ENCODE data around the gene EML4. TPM values are rescaled to one million over a fixed set of nuclear protein-coding genes. Genes with fewer than 3 reads are reported as not detected.

EML4 gene
- total RNA-seq, 1 donor from 2014 or later = 167 TPM

- DNase-seq (ENCODE audit: low spot score) = no peak
- TF ChIP-seq EZH2phosphoT487 (IDR thresholded peaks at IDR 0.05) (no peak), EZH2 (IDR thresholded peaks at IDR 0.05) (no peak)
- TF ChIP-seq, protein P1, sequence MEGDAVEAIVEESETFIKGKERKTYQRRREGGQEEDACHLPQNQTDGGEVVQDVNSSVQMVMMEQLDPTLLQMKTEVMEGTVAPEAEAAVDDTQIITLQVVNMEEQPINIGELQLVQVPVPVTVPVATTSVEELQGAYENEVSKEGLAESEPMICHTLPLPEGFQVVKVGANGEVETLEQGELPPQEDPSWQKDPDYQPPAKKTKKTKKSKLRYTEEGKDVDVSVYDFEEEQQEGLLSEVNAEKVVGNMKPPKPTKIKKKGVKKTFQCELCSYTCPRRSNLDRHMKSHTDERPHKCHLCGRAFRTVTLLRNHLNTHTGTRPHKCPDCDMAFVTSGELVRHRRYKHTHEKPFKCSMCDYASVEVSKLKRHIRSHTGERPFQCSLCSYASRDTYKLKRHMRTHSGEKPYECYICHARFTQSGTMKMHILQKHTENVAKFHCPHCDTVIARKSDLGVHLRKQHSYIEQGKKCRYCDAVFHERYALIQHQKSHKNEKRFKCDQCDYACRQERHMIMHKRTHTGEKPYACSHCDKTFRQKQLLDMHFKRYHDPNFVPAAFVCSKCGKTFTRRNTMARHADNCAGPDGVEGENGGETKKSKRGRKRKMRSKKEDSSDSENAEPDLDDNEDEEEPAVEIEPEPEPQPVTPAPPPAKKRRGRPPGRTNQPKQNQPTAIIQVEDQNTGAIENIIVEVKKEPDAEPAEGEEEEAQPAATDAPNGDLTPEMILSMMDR (IDR thresholded peaks at IDR 0.05) = no peak
- H3K27me3 Mint-ChIP-seq (ENCODE audit: insufficient read depth, low read depth) = no peaks in the 10 kb centered on the region
- H3K27ac Mint-ChIP-seq = no peak overlapping the region
- Histone ChIP-seq H3K4me1 (peaks cover 33% of the 10 kb centered on the region), H3K27me3 (no peaks in the 10 kb centered on the region), H2AFZ (replicated peaks) (no peak overlapping the region), H3K36me3 (peaks cover 6% of the 10 kb centered on the region), H3K27ac (no peak overlapping the region), H3K9me3 (ENCODE audit: low read depth) (no peaks in the 10 kb centered on the region), H3K4me3 (no peak overlapping the region), H3K79me2 (ENCODE audit: low read depth) (peaks cover 28% of the 10 kb centered on the region), H3F3A (ENCODE audit: low read depth) (peaks cover 9% of the 10 kb centered on the region), H4K20me1 (ENCODE audit: low read depth) (peaks cover 42% of the 10 kb centered on the region), H3K4me2 (no peak overlapping the region), H3K9ac (no peak overlapping the region)
- peaks cover 5% of the 10 kb centered on the region for H3K36me3 Mint-ChIP-seq
- peaks cover 11% of the 10 kb centered on the region for H3K4me1 Mint-ChIP-seq
- no peaks in the 10 kb centered on the region for H3K9me3 Mint-ChIP-seq
- H3K4me3 Mint-ChIP-seq = no peak overlapping the region
Measured at GRCh38 chr2:42248846-42249245, 79.7 kb downstream of the EML4 start.

GRCh38 chr2:42249284-42249683, 80.1 kb downstream of the EML4 start:
- peaks cover 9% of the 10 kb centered on the region for H3F3A ChIP-seq (ENCODE audit: low read depth)
- no peaks in the 10 kb centered on the region for H3K27me3 ChIP-seq
- no peak overlapping the region for H2AFZ ChIP-seq (replicated peaks)
- H3K9me3 ChIP-seq (ENCODE audit: low read depth) = no peaks in the 10 kb centered on the region
- Mint-ChIP-seq H3K4me3 (no peak overlapping the region), H3K4me1 (peaks cover 11% of the 10 kb centered on the region), H3K27me3 (ENCODE audit: insufficient read depth, low read depth) (no peaks in the 10 kb centered on the region), H3K36me3 (peaks cover 7% of the 10 kb centered on the region), H3K9me3 (no peaks in the 10 kb centered on the region), H3K27ac (no peak overlapping the region)
- peaks cover 33% of the 10 kb centered on the region for H3K4me1 ChIP-seq
- TF ChIP-seq EZH2phosphoT487 (IDR thresholded peaks at IDR 0.05) (no peak), EZH2 (IDR thresholded peaks at IDR 0.05) (no peak)
- TF ChIP-seq, protein P1 (IDR thresholded peaks at IDR 0.05) = no peak
- no peak for DNase-seq (ENCODE audit: low spot score)
- H3K36me3 ChIP-seq = peaks cover 6% of the 10 kb centered on the region
- no peak overlapping the region for H3K27ac ChIP-seq
- peak overlapping the region; percentile 59 for H3K4me2 ChIP-seq
- H3K4me3 ChIP-seq = no peak overlapping the region
- peaks cover 39% of the 10 kb centered on the region for H4K20me1 ChIP-seq (ENCODE audit: low read depth)
- no peak overlapping the region for H3K9ac ChIP-seq
- H3K79me2 ChIP-seq (ENCODE audit: low read depth) = peaks cover 26% of the 10 kb centered on the region

DNA sequence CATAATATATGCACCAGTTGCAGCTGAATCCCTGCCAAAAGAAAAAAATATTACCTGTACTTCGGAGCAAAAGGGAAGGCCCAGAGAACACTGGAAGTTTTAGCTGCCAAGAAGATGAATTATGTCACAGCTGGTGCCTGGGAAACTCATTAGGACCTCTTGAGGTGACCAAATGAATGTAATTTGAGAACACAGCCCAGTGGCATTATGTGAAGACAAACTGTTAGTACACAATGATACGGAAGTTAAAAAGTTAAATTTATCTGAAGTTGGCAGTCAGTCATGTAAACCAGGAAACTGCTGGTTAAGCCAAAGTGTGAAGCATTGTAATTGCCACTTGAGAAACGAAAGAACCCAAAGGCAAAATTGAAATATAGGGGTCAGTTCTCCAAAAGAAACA, 80.7 kb downstream of the EML4 start:
- peak overlapping the region; percentile 59 for H3K4me2 ChIP-seq
- no peak overlapping the region for H3K4me3 ChIP-seq
- H3K36me3 Mint-ChIP-seq = peaks cover 8% of the 10 kb centered on the region
- no peak overlapping the region for H3K4me3 Mint-ChIP-seq
- H3K9ac ChIP-seq = no peak overlapping the region
- peaks cover 34% of the 10 kb centered on the region for H4K20me1 ChIP-seq (ENCODE audit: low read depth)
- H3K9me3 Mint-ChIP-seq = no peaks in the 10 kb centered on the region
- DNase-seq (ENCODE audit: low spot score) = no peak
- H3K27me3 ChIP-seq = no peaks in the 10 kb centered on the region
- peaks cover 9% of the 10 kb centered on the region for H3F3A ChIP-seq (ENCODE audit: low read depth)
- peaks cover 33% of the 10 kb centered on the region for H3K4me1 ChIP-seq
- H3K79me2 ChIP-seq (ENCODE audit: low read depth) = peaks cover 21% of the 10 kb centered on the region
- peaks cover 11% of the 10 kb centered on the region for H3K4me1 Mint-ChIP-seq
- H3K9me3 ChIP-seq (ENCODE audit: low read depth) = no peaks in the 10 kb centered on the region
- no peaks in the 10 kb centered on the region for H3K27me3 Mint-ChIP-seq (ENCODE audit: insufficient read depth, low read depth)
- TF ChIP-seq, protein P1 (IDR thresholded peaks at IDR 0.05) = no peak
- TF ChIP-seq EZH2 (IDR thresholded peaks at IDR 0.05) (no peak), EZH2phosphoT487 (IDR thresholded peaks at IDR 0.05) (no peak)
- H3K27ac ChIP-seq = no peak overlapping the region
- no peak overlapping the region for H2AFZ ChIP-seq (replicated peaks)
- H3K36me3 ChIP-seq = peaks cover 6% of the 10 kb centered on the region
- no peak overlapping the region for H3K27ac Mint-ChIP-seq

Measured in neural progenitor cell (in vitro differentiated cells).